Keratinocyte (primary cell): ENCODE data around the gene HARBI1. TPM values are rescaled to one million over a fixed set of nuclear protein-coding genes. Genes with fewer than 3 reads are reported as not detected.

Source experiments
- DNase-seq: peaks from one replicate; pipeline ENCODE4 v3.0.0-alpha.2; 2011; ENCODE audit warnings: low read depth, missing footprints, low spot score
- FAIRE-seq: peaks from 2 replicates; lab custom pipeline; 2011; peaks lifted over from hg19 to GRCh38; lab: Jason Lieb, UNC
- H2AFZ ChIP-seq: 2 replicates; pipeline ENCODE4 v1.6.0; 2012; ENCODE audit warnings: low read length, control low read depth, inconsistent platforms; ENCODE audit not compliant: control insufficient read depth
- H3K27ac ChIP-seq: 2 replicates; pipeline ENCODE4 v1.5.1; 2011; ENCODE audit warnings: low read length; ENCODE audit not compliant: control insufficient read depth, insufficient read depth
- H3K27me3 ChIP-seq: 3 replicates; pipeline ENCODE4 v1.6.0; 2011; ENCODE audit warnings: low read length; ENCODE audit not compliant: control insufficient read depth, insufficient read depth; ENCODE audit errors: extremely low read depth
- H3K36me3 ChIP-seq, 2 experiments: 2 replicates in 1 of 2; 3 replicates in 1 of 2; pipeline ENCODE4 v1.5.1; 2011; ENCODE audit warnings: low read length in 2 of 2, mild to moderate bottlenecking in 1 of 2; ENCODE audit not compliant: control insufficient read depth in 2 of 2, insufficient read depth in 2 of 2; ENCODE audit errors: extremely low read depth in 1 of 2
- H3K4me1 ChIP-seq: 3 replicates; pipeline ENCODE4 v1.5.1; 2011; ENCODE audit warnings: low read length; ENCODE audit not compliant: control insufficient read depth, insufficient read depth; ENCODE audit errors: extremely low read depth
- H3K4me2 ChIP-seq: 3 replicates; pipeline ENCODE4 v1.6.0; 2011; ENCODE audit warnings: low read depth, low read length; ENCODE audit not compliant: control insufficient read depth, insufficient read depth; ENCODE audit errors: extremely low read depth
- H3K4me3 ChIP-seq, 3 experiments: fragments of 200-600 bp in 1 of 3; sonication (generic) in 1 of 3; 2 replicates in 2 of 3; 3 replicates in 1 of 3; pipeline ENCODE4 v1.5.1; 2011 to 2016; ENCODE audit warnings: low read length in 3 of 3, mild to moderate bottlenecking in 3 of 3, control low read depth in 2 of 3, inconsistent platforms in 1 of 3, low read depth in 1 of 3, mixed read lengths in 1 of 3, mixed run types in 1 of 3, moderate library complexity in 1 of 3; ENCODE audit not compliant: control insufficient read depth in 2 of 3, insufficient read depth in 2 of 3; ENCODE audit errors: extremely low read depth in 1 of 3
- H3K79me2 ChIP-seq: 2 replicates; pipeline ENCODE4 v1.6.0; 2012; ENCODE audit warnings: low read length; ENCODE audit not compliant: control insufficient read depth, insufficient read depth
- H3K9ac ChIP-seq: 3 replicates; pipeline ENCODE4 v1.6.0; 2011; ENCODE audit warnings: low read length; ENCODE audit not compliant: control insufficient read depth, insufficient read depth; ENCODE audit errors: extremely low read depth
- H3K9me1 ChIP-seq: 3 replicates; pipeline ENCODE4 v1.6.0; 2011; ENCODE audit warnings: low read length; ENCODE audit not compliant: control insufficient read depth, insufficient read depth; ENCODE audit errors: extremely low read depth
- H3K9me3 ChIP-seq: 2 replicates; pipeline ENCODE4 v1.5.1; 2012; ENCODE audit warnings: low read depth, low read length; ENCODE audit not compliant: control insufficient read depth
- H4K20me1 ChIP-seq: 3 replicates; pipeline ENCODE4 v1.6.0; 2011; ENCODE audit warnings: low read length; ENCODE audit not compliant: control insufficient read depth, insufficient read depth; ENCODE audit errors: extremely low read depth
- EZH2 ChIP-seq: IDR thresholded peaks from one replicate; pipeline ENCODE4 v1.6.1; 2012; ENCODE audit warnings: inconsistent platforms, mild to moderate bottlenecking, low read length, moderate library complexity
- dilution Hi-C: fragments of 300-500 bp; cut with MboI; formaldehyde crosslinking; loops from one replicate; pipeline ENCODE4 v1.7.0; 2020; ENCODE audit warnings: low sequenced_read_pairs; ENCODE audit not compliant: extremely low pct_ligation_motif_present
- polyA plus RNA-seq, 5 experiments: library from polyadenylated mRNA; depleted of rRNA in 3 of 5; stranded (reverse) in 3 of 5; stranded (forward) in 1 of 5; unstranded in 1 of 5; fragments of >200 nt; gene quantifications; 1 replicate in 1 of 5; 2 replicates in 3 of 5; 3 replicates in 1 of 5; pipeline versions ENCODE4 v1.2.1 to v1.2.3, GENCODE V29; 2011 to 2012; ENCODE audit warnings: missing spikeins in 2 of 5, low read depth in 1 of 5, low replicate concordance in 1 of 5
- TF ChIP-seq, protein P1 (sequence below), 3 experiments: IDR thresholded peaks in 1 of 3; conservative IDR thresholded peaks in 1 of 3; optimal IDR thresholded peaks in 1 of 3; 2 replicates in 2 of 3; 3 replicates in 1 of 3; pipeline versions ENCODE3 to v1.5.1; 2011; ENCODE audit warnings: low read length in 3 of 3, mild to moderate bottlenecking in 3 of 3, moderate library complexity in 2 of 3, control low read depth in 1 of 3, inconsistent platforms in 1 of 3; ENCODE audit not compliant: insufficient read depth in 2 of 3; ENCODE audit errors: extremely low read depth in 1 of 3

HARBI1 gene
- polyA plus RNA-seq, 1 donor (not counting 4 experiments of a cell fraction or from before 2014, with no cell fraction given) = 5.5 TPM

DNA sequence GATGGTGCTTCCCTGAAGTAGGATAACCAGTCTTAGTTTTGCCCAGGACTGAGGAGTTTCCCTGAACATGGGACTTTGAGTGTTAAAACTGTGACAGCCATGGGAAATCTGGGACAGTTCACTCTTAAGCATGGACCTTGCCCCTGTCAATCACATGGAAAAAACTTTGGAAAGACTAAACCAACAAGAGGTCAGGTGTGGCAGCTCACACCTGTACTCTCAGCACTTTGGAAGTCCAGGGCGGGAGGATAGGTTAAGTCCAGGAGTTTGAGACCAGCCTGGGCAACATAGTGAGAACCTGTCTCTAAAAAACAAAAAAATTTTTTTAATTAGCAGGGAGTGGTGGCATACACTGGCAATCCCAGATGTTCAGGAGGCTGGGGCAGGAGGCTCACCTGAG is 19.9 kb downstream of the HARBI1 start:
- dilution Hi-C loops = no loop called here
- H3K9ac ChIP-seq = no peak overlapping the region
- H3K27me3 ChIP-seq = no peaks in the 10 kb centered on the region
- no peak for DNase-seq
- no peaks in the 10 kb centered on the region for H3K36me3 ChIP-seq
- H3K79me2 ChIP-seq = peaks cover 17% of the 10 kb centered on the region
- no peak overlapping the region for H2AFZ ChIP-seq
- no peaks in the 10 kb centered on the region for H3K9me1 ChIP-seq
- no peak for FAIRE-seq
- H3K4me2 ChIP-seq = no peak overlapping the region
- H3K4me1 ChIP-seq = peaks cover 4% of the 10 kb centered on the region
- H4K20me1 ChIP-seq = no peaks in the 10 kb centered on the region
- no peak overlapping the region for H3K27ac ChIP-seq
- TF ChIP-seq, protein P1, sequence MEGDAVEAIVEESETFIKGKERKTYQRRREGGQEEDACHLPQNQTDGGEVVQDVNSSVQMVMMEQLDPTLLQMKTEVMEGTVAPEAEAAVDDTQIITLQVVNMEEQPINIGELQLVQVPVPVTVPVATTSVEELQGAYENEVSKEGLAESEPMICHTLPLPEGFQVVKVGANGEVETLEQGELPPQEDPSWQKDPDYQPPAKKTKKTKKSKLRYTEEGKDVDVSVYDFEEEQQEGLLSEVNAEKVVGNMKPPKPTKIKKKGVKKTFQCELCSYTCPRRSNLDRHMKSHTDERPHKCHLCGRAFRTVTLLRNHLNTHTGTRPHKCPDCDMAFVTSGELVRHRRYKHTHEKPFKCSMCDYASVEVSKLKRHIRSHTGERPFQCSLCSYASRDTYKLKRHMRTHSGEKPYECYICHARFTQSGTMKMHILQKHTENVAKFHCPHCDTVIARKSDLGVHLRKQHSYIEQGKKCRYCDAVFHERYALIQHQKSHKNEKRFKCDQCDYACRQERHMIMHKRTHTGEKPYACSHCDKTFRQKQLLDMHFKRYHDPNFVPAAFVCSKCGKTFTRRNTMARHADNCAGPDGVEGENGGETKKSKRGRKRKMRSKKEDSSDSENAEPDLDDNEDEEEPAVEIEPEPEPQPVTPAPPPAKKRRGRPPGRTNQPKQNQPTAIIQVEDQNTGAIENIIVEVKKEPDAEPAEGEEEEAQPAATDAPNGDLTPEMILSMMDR (optimal IDR thresholded peaks at IDR 0.05 in 1 of 3, IDR thresholded peaks at IDR 0.05 in 1 of 3, conservative IDR thresholded peaks at IDR 0.05 in 1 of 3; ENCODE audit: extremely low read depth in 1 of 3, insufficient read depth in 2 of 3, low read length in 3 of 3) = no peak
- no peak for TF ChIP-seq EZH2
- H3K4me3 ChIP-seq = no peak overlapping the region
- H3K9me3 ChIP-seq = no peaks in the 10 kb centered on the region

DNA sequence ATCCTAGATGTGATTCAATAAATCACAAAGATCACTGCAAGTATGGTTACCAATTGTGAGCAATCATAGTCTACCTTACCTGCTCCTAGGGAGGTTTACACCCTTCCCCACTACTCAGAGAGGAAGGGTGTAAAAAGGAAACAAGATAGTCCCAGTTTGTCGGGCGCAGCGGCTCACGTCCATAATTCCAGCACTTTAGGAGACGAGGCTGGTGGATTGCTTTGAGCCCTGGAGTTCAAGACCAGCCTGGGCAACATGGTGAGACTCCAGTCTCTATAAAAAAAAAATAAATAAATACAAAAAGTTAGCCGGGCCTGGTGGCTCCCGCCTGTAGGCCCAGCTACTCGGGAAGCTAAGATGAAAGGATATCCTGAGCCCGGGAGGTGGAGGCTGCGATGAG is 22.2 kb downstream of the HARBI1 start:
- no peak overlapping the region for H3K9ac ChIP-seq
- no peak overlapping the region for H3K4me3 ChIP-seq
- no peak for DNase-seq
- peaks cover 12% of the 10 kb centered on the region for H3K4me1 ChIP-seq
- dilution Hi-C loops = no loop called here
- H4K20me1 ChIP-seq = no peaks in the 10 kb centered on the region
- no peaks in the 10 kb centered on the region for H3K36me3 ChIP-seq
- H3K9me1 ChIP-seq = no peaks in the 10 kb centered on the region
- no peak for TF ChIP-seq EZH2
- TF ChIP-seq, protein P1 (optimal IDR thresholded peaks at IDR 0.05 in 1 of 3, IDR thresholded peaks at IDR 0.05 in 1 of 3, conservative IDR thresholded peaks at IDR 0.05 in 1 of 3; ENCODE audit: extremely low read depth in 1 of 3, insufficient read depth in 2 of 3, low read length in 3 of 3) = no peak
- no peaks in the 10 kb centered on the region for H3K9me3 ChIP-seq
- no peak for FAIRE-seq
- peaks cover 40% of the 10 kb centered on the region for H3K79me2 ChIP-seq
- peak overlapping the region; percentile 90 for H3K4me2 ChIP-seq
- H3K27ac ChIP-seq = no peak overlapping the region
- peak overlapping the region; percentile 78 for H2AFZ ChIP-seq
- H3K27me3 ChIP-seq = no peaks in the 10 kb centered on the region
